Head of caudate nucleus (tissue), 42 donors: Measurements from ENCODE around the gene MEGF6.
A peak's percentile ranks its signal among the peaks of the same experiment; 100 is the strongest.

Source experiments
- DNase-seq, 42 donors: peaks; one replicate each; pipeline versions ENCODE4 v3.0.0 to v3.0.0-alpha.2; 2020 to 2021; ENCODE audit warnings: mixed read lengths in 7 of 42
- intact Hi-C: fragments of 100-400 bp; cut with DNase I; formaldehyde crosslinking; loops from one replicate; pipeline ENCODE4 v1.15.0; 2022

Gene MEGF6

DNA sequence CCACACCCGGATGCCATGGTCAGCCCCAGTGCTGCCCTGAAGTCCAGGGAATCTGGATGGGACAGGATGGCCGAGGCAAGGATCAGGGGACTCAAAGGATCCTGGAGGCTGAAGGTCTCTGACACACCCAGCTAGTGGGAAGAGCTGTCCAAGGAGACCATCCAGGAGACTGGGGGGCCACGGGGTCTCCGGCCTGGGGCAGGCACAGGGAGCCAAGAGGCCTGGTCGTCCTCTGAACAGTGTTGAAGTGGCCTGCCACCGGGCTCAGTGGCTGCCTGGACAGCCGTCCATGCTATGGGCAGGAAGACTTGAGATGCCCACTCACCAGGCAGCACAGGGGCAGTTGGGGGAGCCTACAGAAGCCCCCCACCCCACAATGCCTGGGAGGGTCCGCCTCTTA, 41.9 kb downstream of the MEGF6 start:
- no peak for DNase-seq
- intact Hi-C loops: loop anchor here (5.0 kb wide), 1 partner anchor 48 kb away; no protein-coding TSS in a partner anchor

DNA sequence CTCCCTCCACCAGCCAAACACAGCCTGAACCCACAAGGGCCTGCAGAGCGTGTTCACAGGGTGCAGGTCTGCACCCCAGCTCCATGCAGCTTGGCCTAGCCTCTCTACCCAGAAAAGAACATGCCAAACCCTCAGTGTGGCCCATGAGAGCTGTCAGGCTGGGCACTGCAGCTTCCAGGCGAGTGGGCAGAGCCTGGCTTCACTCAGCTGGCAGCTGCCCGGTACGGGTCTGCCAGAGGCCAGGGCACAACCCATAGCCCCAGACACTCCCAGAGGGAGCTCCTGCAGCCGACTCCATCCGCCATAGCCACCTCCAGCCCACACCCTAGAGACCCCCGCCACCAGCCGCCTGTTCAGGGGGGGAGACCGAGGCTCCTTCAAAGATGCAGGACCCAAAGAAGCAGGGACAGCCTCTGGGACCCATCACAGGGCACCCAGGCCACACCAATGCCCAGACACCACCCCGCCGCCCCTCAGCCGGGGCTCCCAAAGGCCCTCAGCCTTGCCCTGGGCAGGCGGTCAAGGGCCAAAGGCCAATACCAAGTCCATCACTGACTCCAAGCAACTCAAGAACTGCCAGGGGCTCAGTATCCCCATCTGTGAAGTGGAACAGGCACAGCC, 42.4 kb downstream of the MEGF6 start:
- intact Hi-C loops: loop anchor here (5.0 kb wide), 1 partner anchor 48 kb away; no protein-coding TSS in a partner anchor
- DNase-seq: no peak

DNA sequence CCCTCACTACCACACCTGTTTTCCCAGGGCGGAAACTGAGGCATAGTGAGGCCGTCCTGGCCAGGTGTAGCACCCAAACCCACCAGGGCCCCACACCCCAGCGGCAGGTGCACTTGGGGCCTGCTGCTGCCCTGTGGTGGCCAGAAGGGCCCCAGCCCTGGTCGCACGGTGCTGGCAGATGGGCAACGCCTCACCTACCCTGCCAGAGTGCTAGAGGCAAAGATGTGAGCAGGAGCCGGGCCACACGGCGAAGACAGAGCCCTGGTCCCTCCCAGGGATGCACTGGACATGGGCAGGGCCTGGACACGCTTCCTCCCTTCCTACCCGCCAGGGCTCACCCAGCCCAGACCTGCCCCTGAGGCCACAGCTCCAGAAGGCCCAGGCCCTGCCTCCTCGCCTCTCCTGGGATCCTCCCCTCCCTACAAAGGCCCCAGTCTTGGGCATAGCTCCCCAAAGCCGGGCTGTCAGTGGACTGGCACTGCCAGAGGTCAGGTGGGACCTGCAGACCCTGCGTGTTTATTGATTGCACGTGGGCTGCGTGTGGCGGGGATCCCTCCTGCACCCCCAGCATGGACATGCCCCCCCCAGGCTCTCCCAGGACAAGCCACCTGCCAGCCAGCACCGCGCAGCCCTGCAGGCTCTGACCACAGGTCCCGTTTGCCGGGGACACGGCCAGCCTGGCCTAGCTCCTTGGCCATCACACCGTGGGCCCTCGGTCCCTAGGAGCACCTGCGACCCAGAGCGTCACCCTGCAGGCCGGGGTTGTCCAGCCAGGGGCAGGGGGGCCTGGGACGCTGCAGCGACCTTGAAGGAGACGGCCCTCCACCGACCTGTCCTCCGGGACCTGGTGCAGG, 44.1 kb downstream of the MEGF6 start:
- DNase-seq: no peak
- intact Hi-C loops: loop anchor here (5.0 kb wide), 1 partner anchor 50 kb away; no protein-coding TSS in a partner anchor

DNA sequence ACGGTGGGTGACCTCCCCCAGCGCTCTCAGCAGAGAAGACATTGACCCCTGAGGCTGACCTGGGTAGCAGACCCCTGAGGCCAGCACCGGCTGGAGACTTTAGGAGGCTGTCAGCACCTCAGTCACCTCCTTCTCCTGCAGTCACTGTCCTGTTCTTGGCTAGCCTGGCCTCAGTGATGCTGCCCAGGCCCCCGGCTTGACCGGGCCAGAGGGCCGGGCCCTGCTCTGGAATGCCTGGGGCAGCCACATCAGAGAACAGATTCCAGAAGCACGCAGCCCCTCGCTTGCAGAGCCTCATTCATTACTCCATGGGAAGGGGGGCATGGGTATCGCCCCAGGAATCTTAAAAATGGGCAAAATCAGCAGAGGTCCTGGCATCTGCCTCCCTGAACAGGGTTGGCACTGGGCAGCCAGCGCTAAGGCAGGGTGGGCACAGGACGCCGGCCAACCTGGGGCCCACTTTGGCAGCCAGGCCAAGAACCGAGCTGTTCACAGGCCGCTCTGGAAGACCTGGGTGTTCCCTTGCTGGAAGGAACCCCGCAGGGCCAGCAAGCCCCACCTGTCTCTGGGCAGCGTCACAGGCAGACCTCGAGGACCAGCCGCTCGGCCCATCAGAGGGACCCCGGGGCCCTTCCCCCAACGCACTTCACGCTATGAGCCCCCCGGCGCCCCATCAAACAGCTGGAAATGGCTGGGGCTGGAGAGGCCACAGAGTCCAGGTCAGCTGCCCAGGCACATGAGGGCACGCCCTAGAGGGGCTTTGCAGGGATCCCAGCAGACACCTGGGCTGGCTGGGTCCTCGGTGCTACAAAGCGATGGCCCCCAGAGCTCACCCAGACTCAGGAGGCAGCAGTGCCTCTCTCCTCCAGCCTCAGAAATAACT, 45.1 kb downstream of the MEGF6 start:
- no peak for DNase-seq
- intact Hi-C loops: loop anchor here (5.0 kb wide), 1 partner anchor 51 kb away; no protein-coding TSS in a partner anchor

DNA sequence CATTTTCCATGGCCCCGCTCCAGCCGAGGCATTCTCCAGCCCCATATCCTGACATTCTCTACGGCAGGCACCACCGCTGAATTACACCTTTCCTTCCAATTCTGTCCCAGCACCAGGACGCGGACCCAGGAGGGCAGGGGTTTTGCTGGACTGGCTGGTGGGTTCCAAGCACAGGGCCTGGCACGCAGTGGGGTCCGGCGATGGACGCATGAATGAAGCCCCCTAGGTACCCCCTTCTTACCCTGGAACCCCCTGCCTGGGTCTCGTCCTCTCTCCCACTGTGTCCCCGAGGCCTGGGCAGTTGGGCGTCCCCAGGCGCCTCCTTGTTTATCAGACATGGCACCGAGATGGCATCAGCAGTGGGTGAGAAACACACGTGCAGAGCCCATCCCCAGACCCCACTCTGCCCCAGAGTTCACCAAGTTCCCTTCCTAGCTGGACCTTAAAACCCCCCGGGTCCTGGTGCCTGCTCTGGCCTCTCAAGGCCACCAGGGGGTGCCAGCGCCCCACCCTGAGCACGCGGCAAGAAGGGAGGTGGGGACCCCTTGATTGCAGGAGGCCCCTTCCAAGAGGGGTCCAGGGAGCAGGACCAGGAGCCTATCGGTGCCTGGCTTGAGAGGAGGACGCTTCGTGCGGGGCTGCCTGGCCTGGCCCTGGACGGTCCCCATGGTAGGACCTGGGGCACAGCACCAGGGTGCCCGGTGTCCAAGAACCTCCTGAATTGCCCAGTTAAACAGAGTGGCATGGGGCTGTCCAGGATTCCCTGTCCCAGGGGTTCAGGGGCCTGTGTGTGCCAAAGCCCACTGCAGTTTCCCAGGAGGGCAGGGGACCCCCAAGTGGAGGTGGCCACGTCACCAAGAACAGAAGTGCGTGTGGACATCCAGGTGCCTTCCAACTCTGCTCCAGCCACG, 46.1 kb downstream of the MEGF6 start:
- DNase-seq: peak in 26 of 42 donors; percentile 13 to 69 (median 47)
- intact Hi-C loops: loop anchor here (5.0 kb wide), 1 partner anchor 52 kb away; no protein-coding TSS in a partner anchor

DNA sequence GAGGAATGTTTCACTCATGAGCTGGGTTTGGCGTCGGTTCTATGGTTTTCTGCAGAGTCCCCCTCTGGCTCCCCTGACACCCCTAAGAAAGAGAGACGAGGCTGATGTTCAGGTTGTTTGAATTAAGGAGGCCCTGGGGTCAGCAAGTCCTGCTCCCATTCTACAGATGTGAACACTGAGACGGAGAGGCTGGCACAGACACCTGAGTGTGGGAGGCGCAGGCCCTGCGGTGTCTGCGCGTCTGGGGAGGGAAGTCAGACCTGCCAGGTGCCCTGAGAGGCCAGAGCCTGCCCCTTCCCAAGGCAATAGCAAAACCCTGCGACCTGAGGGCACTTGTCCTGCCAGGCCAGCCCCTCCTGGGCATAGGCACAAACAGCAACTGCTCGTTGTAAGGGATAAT, 47.7 kb downstream of the MEGF6 start:
- no peak for DNase-seq
- intact Hi-C loops: no loop called here

DNA sequence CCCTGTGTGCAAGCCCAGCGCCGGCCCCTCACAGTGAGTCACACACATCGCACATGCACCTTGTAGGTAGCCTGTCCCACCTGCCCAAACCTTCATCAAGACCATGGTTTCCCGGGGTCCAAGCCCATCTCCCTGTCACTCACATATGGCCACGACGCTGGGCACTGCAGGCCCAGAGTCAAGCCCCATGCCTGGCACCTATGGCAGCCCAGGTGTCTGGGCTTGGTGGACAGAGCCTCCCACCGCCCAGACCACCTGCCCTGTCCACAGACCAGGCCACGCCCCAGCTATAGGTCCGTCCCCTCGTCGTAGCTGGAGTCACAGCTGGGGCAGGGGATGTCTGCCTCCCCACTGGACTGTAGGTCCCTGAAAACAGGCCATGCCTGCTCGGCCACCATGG, 48.2 kb downstream of the MEGF6 start:
- no peak for DNase-seq
- intact Hi-C loops: no loop called here

DNA sequence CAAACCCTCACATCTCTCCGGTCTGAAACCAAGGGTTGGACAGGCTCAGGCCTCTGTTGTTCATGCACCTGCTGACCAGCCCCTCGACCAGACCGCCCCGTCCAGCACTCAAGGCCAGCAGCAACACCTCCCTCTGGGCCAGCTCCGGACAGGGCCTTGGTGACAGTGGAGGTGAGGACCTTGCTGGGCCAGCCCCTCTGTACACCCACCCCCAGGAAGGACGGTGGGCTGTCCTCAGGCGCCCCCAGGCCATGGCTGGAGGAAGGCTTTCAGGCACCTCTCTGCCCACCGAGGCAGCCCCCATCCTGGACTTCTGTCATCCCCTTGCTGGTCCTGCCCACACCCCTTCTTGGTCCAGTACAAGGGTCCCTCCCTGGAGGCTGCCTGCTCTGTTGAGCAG, 48.6 kb downstream of the MEGF6 start:
- DNase-seq: no peak
- intact Hi-C loops: no loop called here

DNA sequence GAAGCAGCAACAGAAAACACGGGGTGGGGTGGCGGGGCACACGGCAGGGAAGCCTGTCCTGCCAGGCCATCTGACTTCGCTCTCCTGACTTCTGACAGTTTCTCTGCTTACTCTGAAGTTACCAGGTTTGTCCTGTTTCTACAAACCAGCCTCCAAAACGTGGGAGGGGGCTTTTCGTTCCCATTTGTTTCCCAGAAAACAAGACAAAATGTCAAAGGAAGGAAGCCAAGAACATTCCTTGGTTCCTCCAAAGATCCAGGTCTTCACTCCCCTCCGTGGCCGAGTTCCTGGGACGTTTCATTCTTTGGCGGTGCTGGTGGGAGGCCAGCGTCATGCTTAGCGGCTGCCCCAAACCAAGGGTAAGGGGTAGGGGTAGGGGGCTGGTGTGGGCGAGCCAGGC, 49.6 kb downstream of the MEGF6 start:
- DNase-seq: no peak
- intact Hi-C loops: no loop called here

DNA sequence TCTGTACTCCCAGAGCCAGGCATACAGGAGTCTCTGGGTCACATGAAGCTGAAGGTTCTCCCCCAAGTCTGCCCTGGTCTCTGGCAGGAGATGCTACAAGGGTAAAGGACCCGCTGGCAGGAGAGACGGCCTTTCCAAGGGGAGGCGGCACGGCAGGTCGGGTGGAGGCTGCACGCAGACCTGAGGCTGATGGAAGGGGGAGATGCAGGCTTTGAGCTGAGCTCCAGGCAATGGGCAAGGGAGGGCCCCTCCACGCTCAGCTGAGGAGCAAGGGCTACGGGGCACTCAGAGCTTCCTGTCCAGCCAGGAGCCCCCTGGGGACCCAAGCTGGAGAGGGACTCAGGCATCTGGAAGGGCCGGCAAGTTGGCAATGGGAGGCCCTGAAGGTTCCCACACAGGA, 50.3 kb downstream of the MEGF6 start:
- intact Hi-C loops: no loop called here
- DNase-seq: no peak

DNA sequence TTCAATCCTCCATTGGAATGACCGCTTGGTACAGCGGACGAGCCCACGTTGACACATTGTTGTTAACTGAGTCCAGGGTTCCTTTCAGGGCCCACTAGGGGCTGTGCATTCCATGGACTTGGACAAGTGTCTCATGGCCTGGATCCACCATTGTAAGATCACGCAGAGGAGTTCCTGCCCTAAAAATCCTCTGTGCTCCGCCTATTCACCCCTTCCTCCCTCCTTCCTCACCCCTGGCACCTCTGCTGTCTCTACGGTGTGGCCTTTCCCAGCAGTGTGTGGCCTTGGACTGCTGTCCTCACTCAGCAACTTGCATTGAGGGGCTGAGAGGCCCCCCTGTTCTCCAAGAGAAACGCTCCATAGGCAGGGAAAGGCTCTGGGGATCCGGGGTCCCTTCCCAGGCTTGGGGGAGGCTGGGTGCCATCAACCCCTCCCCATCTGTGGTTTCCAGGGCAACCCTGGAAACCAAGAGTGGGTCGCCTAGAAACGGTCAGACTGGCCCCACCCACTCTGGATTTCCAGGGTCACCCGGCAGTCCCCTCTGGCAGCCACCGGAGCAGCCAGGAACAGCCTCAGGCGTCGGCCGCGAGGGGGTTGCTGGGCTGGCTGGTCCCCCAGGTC, 50.9 kb downstream of the MEGF6 start:
- DNase-seq: peak in 6 of 42 donors; percentile 17 to 56 (median 40)
- intact Hi-C loops: no loop called here

DNA sequence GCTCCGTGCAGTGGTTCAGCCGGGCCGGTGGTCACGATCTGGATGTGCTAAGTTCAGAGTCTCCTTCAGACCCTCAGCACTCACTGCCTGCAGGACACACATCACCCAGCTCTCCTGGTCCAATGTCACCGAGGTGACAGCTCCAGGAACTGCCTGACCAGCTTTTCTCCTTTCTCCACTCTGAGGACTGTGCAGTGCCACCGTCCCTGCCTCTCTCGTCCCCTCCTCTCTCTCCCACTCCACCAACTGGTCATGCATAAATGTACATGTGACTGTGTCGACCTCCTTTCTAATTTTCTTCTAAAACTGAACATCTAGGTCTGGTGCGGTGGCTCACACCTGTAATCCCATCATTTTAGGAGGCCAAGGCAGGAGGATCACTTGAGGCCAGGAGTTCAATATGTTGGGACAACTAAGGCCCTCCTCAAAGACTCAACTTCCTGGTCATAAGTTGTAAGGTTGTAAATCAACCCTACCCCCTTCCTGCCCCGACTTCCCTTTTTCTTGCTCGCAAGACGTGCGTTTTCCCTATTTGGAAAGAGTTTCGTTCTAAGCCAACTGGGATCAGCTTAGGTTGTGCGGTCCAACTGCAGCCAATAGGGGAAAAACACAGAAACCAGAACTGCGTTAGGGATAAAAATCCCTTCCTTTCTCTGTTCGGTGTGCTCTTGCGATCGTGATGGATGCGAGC, 53.1 kb downstream of the MEGF6 start:
- DNase-seq: no peak
- intact Hi-C loops: no loop called here

DNA sequence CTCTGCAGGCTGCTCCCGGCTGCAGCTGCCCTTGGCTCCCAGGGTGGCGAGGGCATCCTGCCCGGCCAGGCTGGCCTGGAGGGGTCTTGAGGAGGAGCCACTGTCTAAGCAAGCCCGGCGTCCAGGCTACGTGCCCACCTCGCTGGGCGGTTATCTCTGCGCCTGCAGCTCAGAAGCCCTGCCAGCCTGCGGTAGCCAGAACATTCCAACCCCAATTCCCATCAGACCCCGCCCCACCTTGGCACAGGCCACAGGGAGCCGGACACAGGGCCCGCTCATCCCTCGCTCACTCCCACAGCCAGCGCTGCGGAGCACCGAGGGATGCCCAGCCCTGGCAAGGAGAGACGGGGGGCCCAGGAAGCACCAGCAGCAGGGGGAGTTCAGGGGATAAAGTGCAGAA, 53.9 kb downstream of the MEGF6 start:
- intact Hi-C loops: no loop called here
- DNase-seq: no peak

DNA sequence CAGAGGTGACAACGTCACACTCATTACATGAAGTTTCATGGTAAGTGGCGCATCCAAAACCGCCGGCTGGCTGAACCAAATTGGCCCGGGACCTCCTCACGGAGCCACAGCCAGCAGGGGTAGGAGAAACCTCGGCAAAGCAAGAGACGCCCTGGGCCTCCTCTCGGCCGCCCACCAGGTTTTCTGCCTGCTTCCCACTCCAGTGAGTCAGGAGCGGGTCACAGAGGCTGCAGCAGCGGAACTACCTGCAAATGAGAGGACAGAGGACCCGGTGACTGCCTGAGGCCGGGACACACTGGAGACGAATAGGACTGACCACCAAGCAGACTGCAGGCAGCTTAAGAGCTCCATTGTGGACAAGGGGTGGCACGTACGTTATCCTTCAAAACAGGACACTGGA, 55.0 kb downstream of the MEGF6 start:
- DNase-seq: peak in 31 of 42 donors; percentile 15 to 76 (median 46)
- intact Hi-C loops: no loop called here

DNA sequence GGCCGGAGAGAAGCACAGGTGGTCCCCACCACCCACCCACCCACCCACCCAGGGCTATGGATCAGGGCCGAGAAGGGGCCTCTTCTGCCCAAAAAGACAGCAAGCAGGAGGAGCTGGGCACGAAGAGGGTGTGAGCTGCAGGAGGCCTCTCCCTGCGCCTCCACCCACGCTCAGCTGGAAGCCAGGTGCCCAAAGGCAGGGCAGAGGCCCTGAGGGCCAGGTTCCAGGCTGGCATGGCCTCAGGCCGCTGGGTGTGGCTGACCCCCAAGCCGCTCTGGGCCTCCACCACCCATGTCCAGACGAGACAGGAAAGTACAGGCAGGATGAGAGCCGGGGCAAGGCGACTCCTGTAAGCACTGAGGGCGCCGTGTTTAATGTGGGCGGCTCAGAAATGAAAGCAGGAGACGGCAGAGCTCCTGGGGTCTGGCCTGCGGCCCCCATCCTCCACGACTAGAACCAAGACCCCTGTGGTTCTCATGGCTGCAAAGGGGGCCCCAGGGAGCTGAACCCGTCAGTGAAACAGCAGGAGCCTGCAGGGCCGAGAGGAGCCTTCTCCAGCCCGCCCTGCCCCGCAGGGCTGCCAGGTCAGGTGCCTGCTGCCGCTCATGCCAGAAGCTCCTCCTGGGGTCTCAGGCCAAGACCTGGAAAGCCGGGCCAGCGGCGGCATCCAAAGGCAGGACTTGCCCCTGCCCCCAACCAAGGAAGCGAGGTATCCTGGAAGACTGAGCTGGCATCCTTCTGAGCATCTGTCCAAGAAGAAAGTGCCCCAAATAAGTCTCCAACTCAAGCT, 56.0 kb downstream of the MEGF6 start:
- intact Hi-C loops: no loop called here
- DNase-seq: no peak

DNA sequence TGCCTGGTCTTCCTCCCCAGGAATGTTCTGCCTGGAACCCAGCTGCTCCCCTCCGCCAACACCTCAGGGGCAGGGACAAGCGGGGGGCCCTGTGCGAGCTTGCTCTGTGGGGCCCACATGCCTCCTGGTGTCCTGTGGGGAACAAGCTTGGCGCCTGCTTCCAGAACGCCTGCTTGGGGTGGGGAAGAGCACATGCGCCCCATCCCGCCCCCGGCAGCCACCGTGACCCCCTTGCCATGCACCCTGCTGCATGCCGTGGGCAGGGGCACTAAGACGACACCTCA, 57.4 kb downstream of the MEGF6 start:
- intact Hi-C loops: no loop called here
- DNase-seq: no peak
